Measurements from ENCODE around the gene GRIN2A.

DNA sequence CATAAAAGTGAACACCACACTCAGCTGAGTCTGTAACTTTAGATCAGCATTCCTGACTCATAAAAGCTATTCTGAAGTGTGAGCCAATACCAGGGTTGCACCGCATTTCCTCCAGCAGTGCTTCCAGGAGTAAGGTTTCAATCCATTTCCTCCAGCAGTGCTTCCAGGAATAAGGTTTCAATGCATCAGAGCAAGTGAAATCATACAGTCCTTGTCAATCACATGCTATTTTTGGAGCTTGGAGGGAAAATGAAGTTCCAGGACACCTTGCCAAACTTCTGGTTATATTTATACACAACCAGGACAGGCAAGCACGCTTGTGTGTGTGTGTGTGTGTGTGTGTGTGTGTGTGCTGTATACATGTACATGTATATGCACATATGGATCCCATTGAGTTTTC lies 327.6 kb downstream of the GRIN2A start:
- TF ChIP-seq CTCF (conservative IDR thresholded peaks at IDR 0.05; ENCODE audit: low read length) (no peak), EZH2phosphoT487 (IDR thresholded peaks at IDR 0.05; ENCODE audit: borderline replicate concordance, low read depth, low read length) (no peak)

Measured in OCI-LY7 (cell line).